Keratinocyte (primary cell): Measurements from ENCODE around the gene C11orf58. TPM values are rescaled to one million over a fixed set of nuclear protein-coding genes. Genes with fewer than 3 reads are reported as not detected.

ENCODE experiments used
- DNase-seq: peaks from one replicate; pipeline ENCODE4 v3.0.0-alpha.2; 2011; ENCODE audit warnings: low read depth, missing footprints, low spot score
- FAIRE-seq: peaks from 2 replicates; lab custom pipeline; 2011; peaks lifted over from hg19 to GRCh38; lab: Jason Lieb, UNC
- H2AFZ ChIP-seq: 2 replicates; pipeline ENCODE4 v1.6.0; 2012; ENCODE audit warnings: low read length, control low read depth, inconsistent platforms; ENCODE audit not compliant: control insufficient read depth
- H3K27ac ChIP-seq: 2 replicates; pipeline ENCODE4 v1.5.1; 2011; ENCODE audit warnings: low read length; ENCODE audit not compliant: control insufficient read depth, insufficient read depth
- H3K27me3 ChIP-seq: 3 replicates; pipeline ENCODE4 v1.6.0; 2011; ENCODE audit warnings: low read length; ENCODE audit not compliant: control insufficient read depth, insufficient read depth; ENCODE audit errors: extremely low read depth
- H3K36me3 ChIP-seq, 2 experiments: 2 replicates in 1 of 2; 3 replicates in 1 of 2; pipeline ENCODE4 v1.5.1; 2011; ENCODE audit warnings: low read length in 2 of 2, mild to moderate bottlenecking in 1 of 2; ENCODE audit not compliant: control insufficient read depth in 2 of 2, insufficient read depth in 2 of 2; ENCODE audit errors: extremely low read depth in 1 of 2
- H3K4me1 ChIP-seq: 3 replicates; pipeline ENCODE4 v1.5.1; 2011; ENCODE audit warnings: low read length; ENCODE audit not compliant: control insufficient read depth, insufficient read depth; ENCODE audit errors: extremely low read depth
- H3K4me2 ChIP-seq: 3 replicates; pipeline ENCODE4 v1.6.0; 2011; ENCODE audit warnings: low read depth, low read length; ENCODE audit not compliant: control insufficient read depth, insufficient read depth; ENCODE audit errors: extremely low read depth
- H3K4me3 ChIP-seq, 3 experiments: fragments of 200-600 bp in 1 of 3; sonication (generic) in 1 of 3; 2 replicates in 2 of 3; 3 replicates in 1 of 3; pipeline ENCODE4 v1.5.1; 2011 to 2016; ENCODE audit warnings: low read length in 3 of 3, mild to moderate bottlenecking in 3 of 3, control low read depth in 2 of 3, inconsistent platforms in 1 of 3, low read depth in 1 of 3, mixed read lengths in 1 of 3, mixed run types in 1 of 3, moderate library complexity in 1 of 3; ENCODE audit not compliant: control insufficient read depth in 2 of 3, insufficient read depth in 2 of 3; ENCODE audit errors: extremely low read depth in 1 of 3
- H3K79me2 ChIP-seq: 2 replicates; pipeline ENCODE4 v1.6.0; 2012; ENCODE audit warnings: low read length; ENCODE audit not compliant: control insufficient read depth, insufficient read depth
- H3K9ac ChIP-seq: 3 replicates; pipeline ENCODE4 v1.6.0; 2011; ENCODE audit warnings: low read length; ENCODE audit not compliant: control insufficient read depth, insufficient read depth; ENCODE audit errors: extremely low read depth
- H3K9me1 ChIP-seq: 3 replicates; pipeline ENCODE4 v1.6.0; 2011; ENCODE audit warnings: low read length; ENCODE audit not compliant: control insufficient read depth, insufficient read depth; ENCODE audit errors: extremely low read depth
- H3K9me3 ChIP-seq: 2 replicates; pipeline ENCODE4 v1.5.1; 2012; ENCODE audit warnings: low read depth, low read length; ENCODE audit not compliant: control insufficient read depth
- H4K20me1 ChIP-seq: 3 replicates; pipeline ENCODE4 v1.6.0; 2011; ENCODE audit warnings: low read length; ENCODE audit not compliant: control insufficient read depth, insufficient read depth; ENCODE audit errors: extremely low read depth
- CTCF ChIP-seq, 3 experiments: IDR thresholded peaks in 1 of 3; conservative IDR thresholded peaks in 1 of 3; optimal IDR thresholded peaks in 1 of 3; 2 replicates in 2 of 3; 3 replicates in 1 of 3; pipeline versions ENCODE3 to v1.5.1; 2011; ENCODE audit warnings: low read length in 3 of 3, mild to moderate bottlenecking in 3 of 3, moderate library complexity in 2 of 3, control low read depth in 1 of 3, inconsistent platforms in 1 of 3; ENCODE audit not compliant: insufficient read depth in 2 of 3; ENCODE audit errors: extremely low read depth in 1 of 3
- EZH2 ChIP-seq: IDR thresholded peaks from one replicate; pipeline ENCODE4 v1.6.1; 2012; ENCODE audit warnings: inconsistent platforms, mild to moderate bottlenecking, low read length, moderate library complexity
- dilution Hi-C: fragments of 300-500 bp; cut with MboI; formaldehyde crosslinking; loops from one replicate; pipeline ENCODE4 v1.7.0; 2020; ENCODE audit warnings: low sequenced_read_pairs; ENCODE audit not compliant: extremely low pct_ligation_motif_present
- polyA plus RNA-seq, 5 experiments: library from polyadenylated mRNA; depleted of rRNA in 3 of 5; stranded (reverse) in 3 of 5; stranded (forward) in 1 of 5; unstranded in 1 of 5; fragments of >200 nt; gene quantifications; 1 replicate in 1 of 5; 2 replicates in 3 of 5; 3 replicates in 1 of 5; pipeline versions ENCODE4 v1.2.1 to v1.2.3, GENCODE V29; 2011 to 2012; ENCODE audit warnings: missing spikeins in 2 of 5, low read depth in 1 of 5, low replicate concordance in 1 of 5

The C11orf58 gene
- polyA plus RNA-seq, 1 donor (not counting 4 experiments of a cell fraction or from before 2014, with no cell fraction given): 166 TPM

DNA sequence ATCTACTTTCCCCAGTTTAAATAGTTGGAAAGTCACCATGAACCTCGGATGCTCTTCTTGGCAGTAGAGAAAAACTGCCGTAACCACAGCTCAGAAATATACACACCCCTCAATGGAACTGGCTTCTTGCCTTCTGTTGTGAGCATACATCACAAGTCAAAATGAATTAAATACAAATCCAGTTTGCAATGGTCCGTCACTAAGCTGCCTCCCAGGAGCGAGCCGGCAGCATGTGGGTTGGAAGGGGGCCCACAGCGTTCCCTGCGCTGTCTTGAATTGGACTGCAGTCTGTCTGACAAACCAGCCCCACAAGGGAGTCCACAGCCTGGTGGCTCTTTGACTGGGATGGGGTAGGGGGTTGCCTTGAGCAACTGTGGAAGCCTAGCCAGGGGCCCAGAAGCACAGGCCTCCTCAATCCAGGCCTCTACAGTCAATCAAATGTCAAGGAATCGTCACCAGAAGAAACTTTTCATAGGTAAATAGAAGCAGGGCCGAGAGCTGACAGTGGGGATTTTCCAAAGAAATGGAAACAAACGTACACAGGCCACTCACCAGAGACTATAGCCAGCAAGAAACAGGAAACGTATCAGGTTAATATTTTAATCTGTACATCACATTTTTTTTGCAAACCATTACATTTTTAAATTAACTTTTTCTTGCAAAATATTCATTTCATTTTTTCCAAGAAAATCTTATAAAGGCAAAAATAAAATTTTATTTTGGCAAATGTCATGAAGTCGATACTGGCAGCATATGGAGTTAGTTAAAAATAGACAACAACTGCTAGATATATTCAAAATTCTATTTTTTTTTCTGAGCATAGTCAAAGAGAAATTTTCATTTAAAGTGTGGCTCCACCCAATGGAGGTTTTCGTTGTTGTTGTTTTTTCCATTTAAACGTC, 38.5 kb downstream of the C11orf58 start:
- Histone ChIP-seq H3K4me3 (no peak overlapping the region), H3K27ac (no peak overlapping the region), H3K27me3 (no peaks in the 10 kb centered on the region), H3K9me3 (no peaks in the 10 kb centered on the region), H3K4me1 (peaks cover 21% of the 10 kb centered on the region), H3K36me3 (no peaks in the 10 kb centered on the region), H3K79me2 (no peaks in the 10 kb centered on the region), H4K20me1 (no peaks in the 10 kb centered on the region), H3K4me2 (no peak overlapping the region), H3K9me1 (no peaks in the 10 kb centered on the region), H2AFZ (peak overlapping the region; percentile 2), H3K9ac (no peak overlapping the region)
- no peak for FAIRE-seq
- dilution Hi-C loops: no loop called here
- no peak for DNase-seq
- TF ChIP-seq CTCF (optimal IDR thresholded peaks at IDR 0.05 in 1 of 3, IDR thresholded peaks at IDR 0.05 in 1 of 3, conservative IDR thresholded peaks at IDR 0.05 in 1 of 3; ENCODE audit: extremely low read depth in 1 of 3, insufficient read depth in 2 of 3, low read length in 3 of 3) (no peak), EZH2 (no peak)

DNA sequence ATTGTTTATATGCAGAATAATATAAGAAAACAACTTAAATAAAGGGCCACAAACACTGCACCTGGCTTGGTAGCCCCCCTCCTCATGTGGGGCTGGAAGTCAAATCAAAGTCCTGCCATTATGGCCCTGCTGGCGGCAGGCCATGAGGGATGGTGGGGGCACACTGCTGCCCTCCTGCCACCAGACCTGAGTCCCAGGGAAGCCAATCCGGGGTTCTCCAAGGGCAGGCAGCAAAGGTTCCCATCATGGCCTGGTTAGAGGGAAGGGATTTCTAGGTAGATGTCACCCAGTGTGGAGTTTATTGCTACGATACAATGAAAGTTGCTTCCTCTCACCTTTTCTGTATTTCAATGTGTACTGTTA, 39.1 kb downstream of the C11orf58 start:
- Histone ChIP-seq H2AFZ (peak overlapping the region; percentile 19), H3K79me2 (no peaks in the 10 kb centered on the region), H3K27ac (no peak overlapping the region), H3K4me1 (peaks cover 21% of the 10 kb centered on the region), H3K36me3 (no peaks in the 10 kb centered on the region), H4K20me1 (no peaks in the 10 kb centered on the region), H3K9me1 (no peaks in the 10 kb centered on the region), H3K4me3 (no peak overlapping the region), H3K27me3 (no peaks in the 10 kb centered on the region), H3K9ac (no peak overlapping the region), H3K9me3 (no peaks in the 10 kb centered on the region), H3K4me2 (peak overlapping the region; percentile 16)
- DNase-seq: no peak
- TF ChIP-seq EZH2 (no peak), CTCF (optimal IDR thresholded peaks at IDR 0.05 in 1 of 3, IDR thresholded peaks at IDR 0.05 in 1 of 3, conservative IDR thresholded peaks at IDR 0.05 in 1 of 3; ENCODE audit: extremely low read depth in 1 of 3, insufficient read depth in 2 of 3, low read length in 3 of 3) (no peak)
- no peak for FAIRE-seq
- dilution Hi-C loops: no loop called here
